Heart left ventricle (tissue), 13 donors: ENCODE measurements around the gene RNF111.

Experiments used
- POLR2A ChIP-seq, 2 donors: fragments of 450-650 bp; IDR thresholded peaks; one replicate each; pipeline ENCODE4 v1.6.1; 2017; ENCODE audit warnings: antibody characterized with exemption in 2 of 2, mild to moderate bottlenecking in 2 of 2, moderate library complexity in 2 of 2
- TF ChIP-seq, protein P1 (sequence below), 12 donors: fragments of 200-600 bp; sonication (generic) in 4 of 12; IDR thresholded peaks; one replicate each; pipeline versions ENCODE4 v1.5.0 to v1.8.0; 2018 to 2022; ENCODE audit warnings: antibody characterized with exemption in 12 of 12, mild to moderate bottlenecking in 5 of 12
- donor health status: ischemic (EF 13 %, LVEDD 7.1; RV severe dilation, severe dysfunction).
- donor health status: DM: no; HTN: yes; CAD: no.
- donor health status: DM: no; HTN: no; CAD: no.
- donor health status: ischemic (EF 25% LVEDD 6.9; RV normal size, moderate dysfunction).
- donor health status: ischemic (EF 25% LVEDD 5.7; RV mildly dilated, moderate dysfunction).
- donor health status: ischemic (EF 35%, LVEDD 5.7; RV mildly dilated, moderate dysfunction).
- donor health status: nonischemic (EF 11% LVEDD 7.7; RV severe dilation, severe dysfunction).
- donor health status: DM: yes; HTN: yes; CAD: no.
- donor health status: PGD.
- donor health status: ischemic (EF 29% LVEDD 5.4; RV normal size, mild dysfunction).
- donor health status: nonischemic (EF 23%, LVEDD 6.1; RV moderate dilation, normal function).

DNA sequence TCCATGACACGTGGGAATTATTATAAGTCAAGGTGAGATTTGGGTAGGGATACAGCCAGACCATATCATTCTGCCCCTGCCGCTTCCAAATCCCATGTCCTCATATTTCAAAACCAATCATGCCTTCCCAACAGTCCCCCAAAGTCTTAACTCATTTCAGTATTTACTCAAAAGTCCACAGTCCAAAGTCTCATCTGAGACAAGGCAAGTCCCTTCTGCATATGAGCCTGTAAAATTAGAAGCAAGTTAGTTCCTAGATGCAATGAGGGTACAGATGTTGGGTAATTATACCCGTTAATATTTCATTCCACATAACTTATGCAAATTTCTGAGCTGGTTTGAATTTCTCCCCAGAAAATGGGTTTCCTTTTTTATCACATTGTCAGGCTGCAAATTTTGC is 47.7 kb downstream of the RNF111 start:
- TF ChIP-seq, protein P1, sequence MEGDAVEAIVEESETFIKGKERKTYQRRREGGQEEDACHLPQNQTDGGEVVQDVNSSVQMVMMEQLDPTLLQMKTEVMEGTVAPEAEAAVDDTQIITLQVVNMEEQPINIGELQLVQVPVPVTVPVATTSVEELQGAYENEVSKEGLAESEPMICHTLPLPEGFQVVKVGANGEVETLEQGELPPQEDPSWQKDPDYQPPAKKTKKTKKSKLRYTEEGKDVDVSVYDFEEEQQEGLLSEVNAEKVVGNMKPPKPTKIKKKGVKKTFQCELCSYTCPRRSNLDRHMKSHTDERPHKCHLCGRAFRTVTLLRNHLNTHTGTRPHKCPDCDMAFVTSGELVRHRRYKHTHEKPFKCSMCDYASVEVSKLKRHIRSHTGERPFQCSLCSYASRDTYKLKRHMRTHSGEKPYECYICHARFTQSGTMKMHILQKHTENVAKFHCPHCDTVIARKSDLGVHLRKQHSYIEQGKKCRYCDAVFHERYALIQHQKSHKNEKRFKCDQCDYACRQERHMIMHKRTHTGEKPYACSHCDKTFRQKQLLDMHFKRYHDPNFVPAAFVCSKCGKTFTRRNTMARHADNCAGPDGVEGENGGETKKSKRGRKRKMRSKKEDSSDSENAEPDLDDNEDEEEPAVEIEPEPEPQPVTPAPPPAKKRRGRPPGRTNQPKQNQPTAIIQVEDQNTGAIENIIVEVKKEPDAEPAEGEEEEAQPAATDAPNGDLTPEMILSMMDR (IDR thresholded peaks at IDR 0.05), result no peak
- TF ChIP-seq POLR2A (IDR thresholded peaks at IDR 0.05), result no peak
